T-cell (primary cell): Measurements from ENCODE around the gene COLGALT1. TPM values are rescaled to one million over a fixed set of nuclear protein-coding genes. Genes with fewer than 3 reads are reported as not detected.

Experiments
- ATAC-seq, 4 experiments: fragments of 200-7000 bp in 3 of 4; fragments of 150-1000 bp in 1 of 4; cut with Tn5 transposase; replicated peaks in 1 of 4; 1 replicate in 3 of 4; 2 replicates in 1 of 4; pipeline ENCODE4 v1.10.0; 2021; ENCODE audit warnings: moderate library complexity in 3 of 4, mild to moderate bottlenecking in 2 of 4, moderate number of reproducible peaks in 1 of 4
- CTCF ChIA-PET, 2 donors: fragments of 300-600 bp; sonication (Branson Sonifier 250); formaldehyde crosslinking; loops; one replicate each; lab custom pipeline; 2022; ENCODE audit warnings: antibody characterized with exemption in 2 of 2; lab: Charles Lee
- POLR2A ChIA-PET, 2 donors: fragments of 300-600 bp; sonication (Branson Sonifier 250); formaldehyde crosslinking; loops; one replicate each; lab custom pipeline; 2022; ENCODE audit warnings: antibody characterized with exemption in 2 of 2; lab: Charles Lee
- DNase-seq, 35 experiments: peaks; one replicate each; pipeline versions ENCODE4 v3.0.0 to v3.0.0-alpha.2; 2013 to 2023
- H3K27ac ChIP-seq: one replicate; pipeline ENCODE4 v1.5.1; 2013; ENCODE audit warnings: low read length
- H3K27me3 ChIP-seq, 2 experiments: replicated peaks in 1 of 2; 1 replicate in 1 of 2; 2 replicates in 1 of 2; pipeline versions ENCODE4 v1.6.1 to v1.7.0; 2013; ENCODE audit warnings: low read length in 1 of 2, mixed read lengths in 1 of 2; ENCODE audit not compliant: control insufficient read depth in 2 of 2, insufficient read depth in 2 of 2; ENCODE audit errors: extremely low read depth in 1 of 2
- H3K36me3 ChIP-seq, 2 donors: 1 replicate in 1 of 2; 2 replicates in 1 of 2; pipeline versions ENCODE4 v1.6.1 to v1.7.0; 2013; ENCODE audit warnings: low read length in 1 of 2; ENCODE audit not compliant: control insufficient read depth in 2 of 2, insufficient read depth in 1 of 2; ENCODE audit errors: extremely low read depth in 1 of 2
- H3K4me1 ChIP-seq, 2 experiments: 1 replicate in 1 of 2; 2 replicates in 1 of 2; pipeline versions ENCODE4 v1.6.1 to v1.7.0; 2013; ENCODE audit warnings: low read length in 2 of 2, mixed read lengths in 1 of 2; ENCODE audit not compliant: insufficient read depth in 2 of 2, control insufficient read depth in 1 of 2; ENCODE audit errors: extremely low read depth in 1 of 2
- H3K4me3 ChIP-seq, 2 donors: 1 replicate in 1 of 2; 2 replicates in 1 of 2; pipeline versions ENCODE4 v1.5.1 to v1.7.0; 2013; ENCODE audit warnings: mild to moderate bottlenecking in 2 of 2, low read length in 1 of 2, moderate library complexity in 1 of 2; ENCODE audit not compliant: control insufficient read depth in 1 of 2; ENCODE audit errors: extremely low read depth in 1 of 2
- H3K9me3 ChIP-seq: 2 replicates; pipeline ENCODE4 v1.7.0; 2013
- H3K27ac Mint-ChIP-seq, 2 donors: one replicate each; pipeline ENCODE4 v1.8.0; 2020 to 2021; ENCODE audit warnings: mild to moderate bottlenecking in 2 of 2, mixed read lengths in 2 of 2
- H3K27me3 Mint-ChIP-seq, 2 donors: one replicate each; pipeline ENCODE4 v1.8.0; 2021 to 2022; ENCODE audit warnings: mixed read lengths in 2 of 2
- H3K36me3 Mint-ChIP-seq: one replicate; pipeline ENCODE4 v1.8.0; 2021; ENCODE audit warnings: mixed read lengths
- H3K4me1 Mint-ChIP-seq, 3 donors: one replicate each; pipeline ENCODE4 v1.8.0; 2020 to 2022; ENCODE audit warnings: mixed read lengths in 3 of 3, mild to moderate bottlenecking in 1 of 3
- H3K4me3 Mint-ChIP-seq, 3 donors: one replicate each; pipeline ENCODE4 v1.8.0; 2020 to 2022; ENCODE audit warnings: mild to moderate bottlenecking in 3 of 3, mixed read lengths in 3 of 3, moderate library complexity in 3 of 3
- H3K9me3 Mint-ChIP-seq, 3 donors: one replicate each; pipeline ENCODE4 v1.8.0; 2020 to 2022; ENCODE audit warnings: mixed read lengths in 3 of 3
- WGBS: methylation state at CpG from one replicate; pipeline ENCODE4 v1.1.5; 2013; ENCODE audit warnings: missing lambda C conversion rate; ENCODE audit not compliant: insufficient coverage; 5-methylcytosine and 5-hydroxymethylcytosine counted together
- total RNA-seq, 35 experiments: library from RNA in 6 of 35; stranded (reverse) in 6 of 35; fragments of 120-200 nt in 1 of 35; gene quantifications; one replicate each; pipeline versions ENCODE4 v1.2.1 to v1.2.4 and lab custom pipeline; 2013 to 2026

The COLGALT1 gene
- total RNA-seq, 5 donors from 2014 or later (not counting 1 experiment from before 2014, with no cell fraction given) = 43.0 to 78.1 (median 70.8) TPM

GRCh38 chr19:17606590-17607185 is 51.2 kb downstream of the COLGALT1 start:
- Histone ChIP-seq H3K9me3 (no peaks in the 10 kb centered on the region), H3K4me3 (peak overlapping the region; percentile 44 to 58), H3K36me3 (no peaks in the 10 kb centered on the region), H3K4me1 (peaks cover 0 to 18% of the 10 kb centered on the region in 2 experiments), H3K27me3 (peaks cover 0 to 41% of the 10 kb centered on the region in 2 experiments), H3K27ac (no peak overlapping the region)
- ChIA-PET CTCF (interaction anchor here (0.5 to 1.2 kb wide), 12 partner anchors 16 to 804 kb away, joined by 3 to 5 read pairs (median 4); partner anchors contain the start of gene DDA1 (in 1 of the 2)), POLR2A (interaction anchor here in 1 of 2 donors (0.6 to 1.0 kb wide), 2 partner anchors 158 to 252 kb away, joined by 3 read pairs; partner anchors contain the start of gene TMEM221)
- WGBS = 21% methylated on average over 14 of the region's 18 CpGs
- Mint-ChIP-seq H3K36me3 (no peaks in the 10 kb centered on the region), H3K27ac (peak overlapping the region in 1 of 2 donors; percentile 34), H3K27me3 (peaks cover 27 to 30% of the 10 kb centered on the region in 2 donors), H3K9me3 (no peaks in the 10 kb centered on the region), H3K4me1 (peaks cover 5 to 10% (median 7%) of the 10 kb centered on the region in 3 donors), H3K4me3 (peak overlapping the region; percentile 69 to 86 (median 74))
- DNase-seq = no peak
- ATAC-seq = peak in 1 of 4 experiments; percentile 34

- POLR2A ChIA-PET = interaction anchor here in 1 of 2 donors (0.7 kb wide), 1 partner anchor 1595 kb away, joined by 5 read pairs; the partner anchor contains the start of gene NR2C2AP
- Mint-ChIP-seq H3K36me3 (no peaks in the 10 kb centered on the region), H3K27me3 (peaks cover 17 to 18% of the 10 kb centered on the region in 2 donors), H3K4me1 (peaks cover 5 to 10% (median 7%) of the 10 kb centered on the region in 3 donors), H3K9me3 (no peaks in the 10 kb centered on the region), H3K27ac (no peak overlapping the region), H3K4me3 (peak overlapping the region in 1 of 3 donors; percentile 86)
- Histone ChIP-seq H3K4me3 (no peak overlapping the region), H3K36me3 (no peaks in the 10 kb centered on the region), H3K4me1 (peaks cover 0 to 18% of the 10 kb centered on the region in 2 experiments), H3K27me3 (peaks cover 0 to 29% of the 10 kb centered on the region in 2 experiments), H3K9me3 (no peaks in the 10 kb centered on the region), H3K27ac (no peak overlapping the region)
- CTCF ChIA-PET = interaction anchor here in 1 of 2 donors (0.7 kb wide), 1 partner anchor 22 kb away, joined by 10 read pairs; no protein-coding TSS in a partner anchor
- DNase-seq (no peak), ATAC-seq (no peak)
- 100% methylated on average over 4 of the region's 9 CpGs for WGBS
These were observed 52.5 kb downstream of the COLGALT1 start for GRCh38 chr19:17607936-17608335.

GRCh38 chr19:17610384-17610783 is 54.9 kb downstream of the COLGALT1 start:
- Mint-ChIP-seq H3K27me3 (peaks cover 7 to 12% of the 10 kb centered on the region in 2 donors), H3K4me3 (no peak overlapping the region), H3K36me3 (no peaks in the 10 kb centered on the region), H3K4me1 (peaks cover 5 to 10% (median 7%) of the 10 kb centered on the region in 3 donors), H3K9me3 (no peaks in the 10 kb centered on the region), H3K27ac (no peak overlapping the region)
- no peak overlapping the region for H3K4me3 ChIP-seq
- no peaks in the 10 kb centered on the region for H3K9me3 ChIP-seq
- WGBS = no CpG with 5 or more reads among the region's 7 CpGs
- ATAC-seq (no peak), DNase-seq (peak in 1 of 35 experiments; percentile 25)
- POLR2A ChIA-PET = interaction anchor here in 1 of 2 donors (0.6 kb wide), 1 partner anchor 20 kb away, joined by 10 read pairs; no protein-coding TSS in a partner anchor
- peaks cover 0 to 15% of the 10 kb centered on the region in 2 experiments for H3K4me1 ChIP-seq
- CTCF ChIA-PET = interaction anchor here in 1 of 2 donors (0.6 kb wide), 2 partner anchors 90 to 575 kb away, joined by 3 to 4 read pairs; no protein-coding TSS in a partner anchor
- H3K27ac ChIP-seq = no peak overlapping the region
- no peaks in the 10 kb centered on the region for H3K36me3 ChIP-seq
- H3K27me3 ChIP-seq = peaks cover 0 to 28% of the 10 kb centered on the region in 2 experiments

- Mint-ChIP-seq H3K27ac (no peak overlapping the region), H3K27me3 (peaks cover 15 to 16% of the 10 kb centered on the region in 2 donors), H3K4me3 (no peak overlapping the region), H3K9me3 (no peaks in the 10 kb centered on the region), H3K4me1 (peaks cover 5 to 7% (median 6%) of the 10 kb centered on the region in 3 donors), H3K36me3 (no peaks in the 10 kb centered on the region)
- Histone ChIP-seq H3K9me3 (no peaks in the 10 kb centered on the region), H3K4me1 (peaks cover 0 to 9% of the 10 kb centered on the region in 2 experiments), H3K4me3 (no peak overlapping the region), H3K27me3 (peaks cover 0 to 35% of the 10 kb centered on the region in 2 experiments), H3K36me3 (no peaks in the 10 kb centered on the region), H3K27ac (no peak overlapping the region)
- CTCF ChIA-PET = no interaction called here
- DNase-seq (no peak), ATAC-seq (no peak)
- WGBS = 68% methylated on average over 2 of the region's 7 CpGs
- POLR2A ChIA-PET = interaction anchor here in 1 of 2 donors (0.6 kb wide), 1 partner anchor 19 kb away, joined by 3 read pairs; no protein-coding TSS in a partner anchor
These were observed 56.2 kb downstream of the COLGALT1 start for GRCh38 chr19:17611462-17612244.

GRCh38 chr19:17614476-17614875 is 59.0 kb downstream of the COLGALT1 start:
- Mint-ChIP-seq H3K4me1 (peaks cover 2 to 6% (median 4%) of the 10 kb centered on the region in 3 donors), H3K27me3 (peaks cover 32 to 40% of the 10 kb centered on the region in 2 donors), H3K36me3 (no peaks in the 10 kb centered on the region), H3K27ac (no peak overlapping the region), H3K9me3 (no peaks in the 10 kb centered on the region), H3K4me3 (no peak overlapping the region)
- ChIA-PET CTCF (interaction anchor here in 1 of 2 donors (0.7 kb wide), 1 partner anchor 8 kb away, joined by 3 read pairs; no protein-coding TSS in a partner anchor), POLR2A (interaction anchor here in 1 of 2 donors (0.7 kb wide), 1 partner anchor 17 kb away, joined by 3 read pairs; no protein-coding TSS in a partner anchor)
- Histone ChIP-seq H3K36me3 (no peaks in the 10 kb centered on the region), H3K4me1 (peaks cover 0 to 11% of the 10 kb centered on the region in 2 experiments), H3K4me3 (no peak overlapping the region), H3K27ac (no peak overlapping the region), H3K9me3 (no peaks in the 10 kb centered on the region), H3K27me3 (peaks cover 0 to 57% of the 10 kb centered on the region in 2 experiments)
- WGBS = no CpG with 5 or more reads among the region's 12 CpGs
- DNase-seq = no peak
- ATAC-seq = no peak
